ENCODE results near the gene RAPGEF5. TPM values are rescaled to one million over a fixed set of nuclear protein-coding genes. Genes with fewer than 3 reads are reported as not detected.
A peak's percentile ranks its signal among the peaks of the same experiment; 100 is the strongest.

Gene RAPGEF5
- total and polyA plus RNA-seq, 4 donors: 7.1 to 54.8 (median 13.0) TPM

- TF ChIP-seq EGR1 (IDR thresholded peaks at IDR 0.05; ENCODE audit: low read depth in 2 of 2): no peak
- no peak for TF ChIP-seq HNF4A (conservative IDR thresholded peaks at IDR 0.05)
- TF ChIP-seq FOXA1 (IDR thresholded peaks at IDR 0.05): no peak
- TF ChIP-seq YY1 (IDR thresholded peaks at IDR 0.05): no peak
- no peak for TF ChIP-seq NR2F2 (IDR thresholded peaks at IDR 0.05)
- TF ChIP-seq, protein P1, sequence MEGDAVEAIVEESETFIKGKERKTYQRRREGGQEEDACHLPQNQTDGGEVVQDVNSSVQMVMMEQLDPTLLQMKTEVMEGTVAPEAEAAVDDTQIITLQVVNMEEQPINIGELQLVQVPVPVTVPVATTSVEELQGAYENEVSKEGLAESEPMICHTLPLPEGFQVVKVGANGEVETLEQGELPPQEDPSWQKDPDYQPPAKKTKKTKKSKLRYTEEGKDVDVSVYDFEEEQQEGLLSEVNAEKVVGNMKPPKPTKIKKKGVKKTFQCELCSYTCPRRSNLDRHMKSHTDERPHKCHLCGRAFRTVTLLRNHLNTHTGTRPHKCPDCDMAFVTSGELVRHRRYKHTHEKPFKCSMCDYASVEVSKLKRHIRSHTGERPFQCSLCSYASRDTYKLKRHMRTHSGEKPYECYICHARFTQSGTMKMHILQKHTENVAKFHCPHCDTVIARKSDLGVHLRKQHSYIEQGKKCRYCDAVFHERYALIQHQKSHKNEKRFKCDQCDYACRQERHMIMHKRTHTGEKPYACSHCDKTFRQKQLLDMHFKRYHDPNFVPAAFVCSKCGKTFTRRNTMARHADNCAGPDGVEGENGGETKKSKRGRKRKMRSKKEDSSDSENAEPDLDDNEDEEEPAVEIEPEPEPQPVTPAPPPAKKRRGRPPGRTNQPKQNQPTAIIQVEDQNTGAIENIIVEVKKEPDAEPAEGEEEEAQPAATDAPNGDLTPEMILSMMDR (IDR thresholded peaks at IDR 0.05; ENCODE audit: low read depth, low read length, missing input control): no peak
- no peak for TF ChIP-seq HNF4G (IDR thresholded peaks at IDR 0.05)
- no peaks in the 10 kb centered on the region for H3K9me3 ChIP-seq (ENCODE audit: control insufficient read depth in 4 of 4, low read length in 3 of 4)
- no peaks in the 10 kb centered on the region for H3K27me3 ChIP-seq (ENCODE audit: control insufficient read depth in 4 of 4, insufficient read depth in 4 of 4, low read length in 3 of 4)
- peak overlapping the region in 1 of 2 donors; percentile 79 for H3K9ac ChIP-seq (ENCODE audit: low read depth in 1 of 2, low read length in 2 of 2)
- DNase-seq (ENCODE audit: low spot score): no peak
- WGBS: 73% methylated on average over 5 of the region's 5 CpGs
- peak overlapping the region in 2 of 3 donors; percentile 11 to 79 for H3K4me3 ChIP-seq (ENCODE audit: low read depth in 1 of 3, low read length in 3 of 3)
- peak overlapping the region in 1 of 2 donors; percentile 63 for H3K27ac ChIP-seq (ENCODE audit: low read depth in 1 of 2, low read length in 2 of 2)
- H3K4me1 ChIP-seq (ENCODE audit: control insufficient read depth in 4 of 4, insufficient read depth in 4 of 4, low read length in 3 of 4): peaks cover 0 to 46% (median 14%) of the 10 kb centered on the region in 4 donors
- no peaks in the 10 kb centered on the region for H3K36me3 ChIP-seq (ENCODE audit: control insufficient read depth in 4 of 4, insufficient read depth in 3 of 4, low read depth in 1 of 4, low read length in 3 of 4)
Observed at GRCh38 chr7:22355620-22356009, 1.3 kb downstream of the RAPGEF5 start.

- Histone ChIP-seq H3K9me3 (ENCODE audit: control insufficient read depth in 4 of 4, low read length in 3 of 4) (no peaks in the 10 kb centered on the region), H3K27me3 (ENCODE audit: control insufficient read depth in 4 of 4, insufficient read depth in 4 of 4, low read length in 3 of 4) (no peaks in the 10 kb centered on the region), H3K9ac (ENCODE audit: low read depth in 1 of 2, low read length in 2 of 2) (no peak overlapping the region), H3K36me3 (ENCODE audit: control insufficient read depth in 4 of 4, insufficient read depth in 3 of 4, low read depth in 1 of 4, low read length in 3 of 4) (no peaks in the 10 kb centered on the region), H3K4me1 (ENCODE audit: control insufficient read depth in 4 of 4, insufficient read depth in 4 of 4, low read length in 3 of 4) (peaks cover 0 to 51% (median 14%) of the 10 kb centered on the region in 4 donors), H3K4me3 (ENCODE audit: low read depth in 1 of 3, low read length in 3 of 3) (no peak overlapping the region), H3K27ac (ENCODE audit: low read depth in 1 of 2, low read length in 2 of 2) (no peak overlapping the region)
- 90% methylated on average over 2 of the region's 2 CpGs for WGBS
- DNase-seq (ENCODE audit: low spot score): no peak
- TF ChIP-seq NR2F2 (IDR thresholded peaks at IDR 0.05) (no peak), GABPA (IDR thresholded peaks at IDR 0.05 in 1 of 2, conservative IDR thresholded peaks at IDR 0.05 in 1 of 2) (no peak), YY1 (IDR thresholded peaks at IDR 0.05) (no peak), TAF1 (conservative IDR thresholded peaks at IDR 0.05) (no peak), FOXA1 (IDR thresholded peaks at IDR 0.05) (no peak)
Observed at GRCh38 chr7:22354462-22354861, 2.5 kb downstream of the RAPGEF5 start.

GRCh38 chr7:22352887-22353286, 4.1 kb downstream of the RAPGEF5 start:
- no peaks in the 10 kb centered on the region for H3K27me3 ChIP-seq (ENCODE audit: control insufficient read depth in 4 of 4, insufficient read depth in 4 of 4, low read length in 3 of 4)
- no peak overlapping the region for H3K4me3 ChIP-seq (ENCODE audit: low read depth in 1 of 3, low read length in 3 of 3)
- H3K27ac ChIP-seq (ENCODE audit: low read depth in 1 of 2, low read length in 2 of 2): no peak overlapping the region
- no peaks in the 10 kb centered on the region for H3K36me3 ChIP-seq (ENCODE audit: control insufficient read depth in 4 of 4, insufficient read depth in 3 of 4, low read depth in 1 of 4, low read length in 3 of 4)
- H3K4me1 ChIP-seq (ENCODE audit: control insufficient read depth in 4 of 4, insufficient read depth in 4 of 4, low read length in 3 of 4): peaks cover 0 to 40% (median 10%) of the 10 kb centered on the region in 4 donors
- no peak for TF ChIP-seq RXRA (IDR thresholded peaks at IDR 0.05)
- no peak for TF ChIP-seq FOXA2 (IDR thresholded peaks at IDR 0.05)
- no peak for TF ChIP-seq HNF4G (IDR thresholded peaks at IDR 0.05)
- no peak for TF ChIP-seq JUND (IDR thresholded peaks at IDR 0.05)
- TF ChIP-seq YY1 (IDR thresholded peaks at IDR 0.05): no peak
- no peak for TF ChIP-seq RAD21 (IDR thresholded peaks at IDR 0.05)
- no peak for TF ChIP-seq ATF3 (IDR thresholded peaks at IDR 0.05)
- no peak for TF ChIP-seq REST (IDR thresholded peaks at IDR 0.05)
- no peak for TF ChIP-seq FOXA1 (IDR thresholded peaks at IDR 0.05)
- TF ChIP-seq EGR1 (IDR thresholded peaks at IDR 0.05; ENCODE audit: low read depth in 2 of 2): no peak
- TF ChIP-seq, protein P2, sequence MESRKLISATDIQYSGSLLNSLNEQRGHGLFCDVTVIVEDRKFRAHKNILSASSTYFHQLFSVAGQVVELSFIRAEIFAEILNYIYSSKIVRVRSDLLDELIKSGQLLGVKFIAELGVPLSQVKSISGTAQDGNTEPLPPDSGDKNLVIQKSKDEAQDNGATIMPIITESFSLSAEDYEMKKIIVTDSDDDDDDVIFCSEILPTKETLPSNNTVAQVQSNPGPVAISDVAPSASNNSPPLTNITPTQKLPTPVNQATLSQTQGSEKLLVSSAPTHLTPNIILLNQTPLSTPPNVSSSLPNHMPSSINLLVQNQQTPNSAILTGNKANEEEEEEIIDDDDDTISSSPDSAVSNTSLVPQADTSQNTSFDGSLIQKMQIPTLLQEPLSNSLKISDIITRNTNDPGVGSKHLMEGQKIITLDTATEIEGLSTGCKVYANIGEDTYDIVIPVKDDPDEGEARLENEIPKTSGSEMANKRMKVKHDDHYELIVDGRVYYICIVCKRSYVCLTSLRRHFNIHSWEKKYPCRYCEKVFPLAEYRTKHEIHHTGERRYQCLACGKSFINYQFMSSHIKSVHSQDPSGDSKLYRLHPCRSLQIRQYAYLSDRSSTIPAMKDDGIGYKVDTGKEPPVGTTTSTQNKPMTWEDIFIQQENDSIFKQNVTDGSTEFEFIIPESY (IDR thresholded peaks at IDR 0.05): no peak
- TF ChIP-seq MAX (IDR thresholded peaks at IDR 0.05): no peak
- no peak for TF ChIP-seq HNF4A (conservative IDR thresholded peaks at IDR 0.05)
- no peaks in the 10 kb centered on the region for H3K9me3 ChIP-seq (ENCODE audit: control insufficient read depth in 4 of 4, low read length in 3 of 4)
- no peak overlapping the region for H3K9ac ChIP-seq (ENCODE audit: low read depth in 1 of 2, low read length in 2 of 2)
- DNase-seq (ENCODE audit: low spot score): no peak
- WGBS: 95% methylated on average over 4 of the region's 4 CpGs
